RWPE1 (cell line): ENCODE data around the gene FAM8A1.

ENCODE experiments used
- CTCF ChIA-PET: fragments of 350-600 bp; sonication (Branson Sonifier 250); formaldehyde crosslinking; extraction: SDS; loops from one replicate; lab custom pipeline; 2021; lab: Yijun Ruan, JAX
- POLR2A ChIA-PET: fragments of 400-600 bp; formaldehyde crosslinking; extraction: SDS; loops from one replicate; lab custom pipeline; 2020; ENCODE audit warnings: antibody characterized with exemption; ENCODE audit not compliant: low non-redundant PET; lab: Yijun Ruan, JAX
- DNase-seq: peaks from one replicate; pipeline ENCODE4 v3.0.0; 2012; ENCODE audit warnings: low spot score
- H3K27ac ChIP-seq: fragments of 450-650 bp; 2 replicates; pipeline ENCODE4 v1.5.1; 2017
- TF ChIP-seq, protein P1 (sequence below): fragments of 450-650 bp; conservative IDR thresholded peaks from 2 replicates; pipeline ENCODE4 v1.5.1; 2017; ENCODE audit warnings: low read depth, mild to moderate bottlenecking

FAM8A1 gene

DNA sequence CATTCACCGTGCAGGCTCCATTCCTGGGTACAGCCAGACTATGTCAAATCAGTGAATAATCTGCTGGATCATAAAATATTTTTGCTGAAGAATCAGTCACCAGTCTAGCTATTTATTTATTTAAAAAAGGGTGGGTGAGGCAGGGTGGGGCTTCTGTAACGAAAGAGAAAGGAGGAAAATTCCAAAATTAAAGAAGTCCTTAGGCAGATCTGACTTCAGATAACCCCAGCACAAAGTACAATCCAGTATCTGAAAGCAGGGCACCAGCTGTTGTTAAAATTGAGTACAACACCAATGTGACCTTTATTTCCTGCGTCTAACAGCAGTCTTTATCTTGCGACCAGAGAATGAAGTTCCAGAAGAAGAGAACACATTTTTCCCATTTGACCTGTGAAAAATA lies 15.7 kb downstream of the FAM8A1 start:
- ChIA-PET CTCF (no interaction called here), POLR2A (no interaction called here)
- TF ChIP-seq, protein P1, sequence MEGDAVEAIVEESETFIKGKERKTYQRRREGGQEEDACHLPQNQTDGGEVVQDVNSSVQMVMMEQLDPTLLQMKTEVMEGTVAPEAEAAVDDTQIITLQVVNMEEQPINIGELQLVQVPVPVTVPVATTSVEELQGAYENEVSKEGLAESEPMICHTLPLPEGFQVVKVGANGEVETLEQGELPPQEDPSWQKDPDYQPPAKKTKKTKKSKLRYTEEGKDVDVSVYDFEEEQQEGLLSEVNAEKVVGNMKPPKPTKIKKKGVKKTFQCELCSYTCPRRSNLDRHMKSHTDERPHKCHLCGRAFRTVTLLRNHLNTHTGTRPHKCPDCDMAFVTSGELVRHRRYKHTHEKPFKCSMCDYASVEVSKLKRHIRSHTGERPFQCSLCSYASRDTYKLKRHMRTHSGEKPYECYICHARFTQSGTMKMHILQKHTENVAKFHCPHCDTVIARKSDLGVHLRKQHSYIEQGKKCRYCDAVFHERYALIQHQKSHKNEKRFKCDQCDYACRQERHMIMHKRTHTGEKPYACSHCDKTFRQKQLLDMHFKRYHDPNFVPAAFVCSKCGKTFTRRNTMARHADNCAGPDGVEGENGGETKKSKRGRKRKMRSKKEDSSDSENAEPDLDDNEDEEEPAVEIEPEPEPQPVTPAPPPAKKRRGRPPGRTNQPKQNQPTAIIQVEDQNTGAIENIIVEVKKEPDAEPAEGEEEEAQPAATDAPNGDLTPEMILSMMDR, result no peak
- no peak for DNase-seq
- no peak overlapping the region for H3K27ac ChIP-seq

GRCh38 chr6:17621003-17621402 lies 20.9 kb downstream of the FAM8A1 start:
- ChIA-PET CTCF (no interaction called here), POLR2A (no interaction called here)
- no peak overlapping the region for H3K27ac ChIP-seq
- no peak for DNase-seq
- TF ChIP-seq, protein P1, result no peak

GRCh38 chr6:17622144-17622543 lies 22.0 kb downstream of the FAM8A1 start:
- H3K27ac ChIP-seq, result no peak overlapping the region
- CTCF ChIA-PET, result interaction anchor here (0.6 kb wide), 1 partner anchor 53 kb away, joined by 3 read pairs; no protein-coding TSS in a partner anchor
- POLR2A ChIA-PET, result no interaction called here
- no peak for DNase-seq
- TF ChIP-seq, protein P1, result no peak

DNA sequence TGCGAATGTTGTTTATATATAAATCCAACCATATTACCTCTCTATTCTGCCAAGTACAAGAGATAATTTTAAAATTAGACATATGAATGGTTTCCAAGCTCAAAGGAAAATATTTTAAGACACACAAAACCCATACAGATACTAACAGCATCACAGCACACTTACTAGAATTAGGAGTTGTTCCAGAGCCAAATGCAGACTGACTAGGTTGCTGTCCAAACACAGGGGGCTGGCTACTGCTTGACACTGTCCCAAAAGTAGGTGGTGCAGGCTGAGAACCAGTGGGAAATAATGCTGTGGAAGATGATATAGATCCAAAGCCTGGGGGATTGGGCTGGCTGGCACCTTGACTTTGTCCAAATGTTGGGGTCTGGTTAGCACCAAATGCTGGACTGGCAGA lies 24.3 kb downstream of the FAM8A1 start:
- TF ChIP-seq, protein P1, result no peak
- H3K27ac ChIP-seq, result no peak overlapping the region
- ChIA-PET CTCF (interaction anchor here (0.6 kb wide), 1 partner anchor 540 kb away, joined by 7 read pairs; no protein-coding TSS in a partner anchor), POLR2A (no interaction called here)
- no peak for DNase-seq

DNA sequence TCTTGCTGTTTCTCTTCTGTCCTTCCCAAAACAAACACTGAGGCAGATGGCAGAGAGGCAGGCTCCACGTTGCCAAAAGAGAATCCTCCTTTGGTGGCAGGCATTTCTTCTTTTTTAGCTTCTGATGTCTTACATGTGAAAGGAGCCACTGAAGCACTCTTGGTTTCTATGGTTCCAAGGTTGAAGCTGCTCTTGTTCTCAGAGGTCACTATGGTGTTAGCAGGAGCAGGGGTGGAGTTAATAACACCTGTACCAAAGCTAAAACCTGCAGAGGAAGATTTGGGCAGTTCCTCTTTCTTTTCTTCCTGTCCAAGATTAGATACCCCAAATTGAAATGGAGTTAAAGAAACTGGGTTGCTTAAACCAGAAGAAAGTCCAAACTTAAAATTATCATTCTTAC lies 28.8 kb downstream of the FAM8A1 start:
- no peak overlapping the region for H3K27ac ChIP-seq
- no peak for DNase-seq
- ChIA-PET POLR2A (no interaction called here), CTCF (no interaction called here)
- TF ChIP-seq, protein P1, result no peak

GRCh38 chr6:17629824-17630510 lies 29.9 kb downstream of the FAM8A1 start:
- TF ChIP-seq, protein P1, result no peak
- POLR2A ChIA-PET, result no interaction called here
- no peak for DNase-seq
- CTCF ChIA-PET, result no interaction called here
- H3K27ac ChIP-seq, result no peak overlapping the region
